HepG2 (cell line): ENCODE data around the gene QPCT. TPM values are rescaled to one million over a fixed set of nuclear protein-coding genes. Genes with fewer than 3 reads are reported as not detected.

Experiments used
- CBX1 ChIP-seq: IDR thresholded peaks from one replicate; pipeline ENCODE4 v1.6.1; 2016; ENCODE audit warnings: antibody characterized with exemption, low read depth
- CEBPZ ChIP-seq: IDR thresholded peaks from 2 replicates; pipeline ENCODE4 v1.6.1; 2012; ENCODE audit warnings: low read length, improper control_type of control experiment
- GABPB1 ChIP-seq: IDR thresholded peaks from 2 replicates; pipeline ENCODE4 v1.6.1; 2016; ENCODE audit warnings: mild to moderate bottlenecking, missing genetic modification reagents, moderate library complexity, missing compliant biosample characterization
- IRF2 ChIP-seq: IDR thresholded peaks from 2 replicates; pipeline ENCODE4 v1.6.1; 2018; ENCODE audit warnings: missing genetic modification reagents, missing compliant biosample characterization
- KDM6A ChIP-seq: IDR thresholded peaks from 2 replicates; pipeline ENCODE4 v1.6.1; 2016; ENCODE audit warnings: low read depth
- KIAA2018 ChIP-seq: sonication (generic); formaldehyde crosslinking; IDR thresholded peaks from 2 replicates; pipeline ENCODE4 v1.5.0; 2020; ENCODE audit warnings: mild to moderate bottlenecking, missing genetic modification reagents, borderline replicate concordance
- MAFF ChIP-seq: IDR thresholded peaks from 2 replicates; pipeline ENCODE4 v1.6.1; 2011; ENCODE audit warnings: low read depth, low read length, improper control_type of control experiment
- NFIC ChIP-seq: IDR thresholded peaks from 2 replicates; pipeline ENCODE4 v1.6.1; 2012; ENCODE audit warnings: mild to moderate bottlenecking, low read length, inconsistent platforms
- POLR2A ChIP-seq, 2 experiments: IDR thresholded peaks; 2 replicates each; pipeline ENCODE4 v1.6.1; 2011; ENCODE audit warnings: low read depth in 2 of 2, low read length in 2 of 2, mild to moderate bottlenecking in 1 of 2, moderate library complexity in 1 of 2; ENCODE audit not compliant: insufficient read depth in 1 of 2
- THRA ChIP-seq: sonication (generic); formaldehyde crosslinking; IDR thresholded peaks from 2 replicates; pipeline ENCODE4 v1.4.0; 2020; ENCODE audit warnings: missing genetic modification reagents, borderline replicate concordance
- TMF1 ChIP-seq: sonication (generic); formaldehyde crosslinking; IDR thresholded peaks from 2 replicates; pipeline ENCODE4 v1.8.1; 2022; ENCODE audit warnings: low read depth, missing genetic modification reagents
- ZBTB38 ChIP-seq: sonication (generic); formaldehyde crosslinking; IDR thresholded peaks from 2 replicates; pipeline ENCODE4 v1.5.1; 2020; ENCODE audit warnings: mild to moderate bottlenecking, missing genetic modification reagents
- ZNF333 ChIP-seq: sonication (generic); formaldehyde crosslinking; IDR thresholded peaks from 2 replicates; pipeline ENCODE4 v1.4.0; 2020; ENCODE audit warnings: mild to moderate bottlenecking, missing genetic modification reagents, borderline replicate concordance
- ZNF616 ChIP-seq: sonication (generic); formaldehyde crosslinking; IDR thresholded peaks from 2 replicates; pipeline ENCODE4 v1.5.0; 2020; ENCODE audit warnings: low read depth, mild to moderate bottlenecking, missing genetic modification reagents
- ZNF670 ChIP-seq: sonication (generic); formaldehyde crosslinking; IDR thresholded peaks from 2 replicates; pipeline ENCODE4 v1.8.0; 2022; ENCODE audit warnings: mild to moderate bottlenecking, missing genetic modification reagents, borderline replicate concordance
- ZNF878 ChIP-seq: sonication (generic); formaldehyde crosslinking; IDR thresholded peaks from 2 replicates; pipeline ENCODE4 v1.8.1; 2023; ENCODE audit warnings: mild to moderate bottlenecking, missing genetic modification reagents, moderate library complexity
- polyA plus RNA-seq, 8 experiments: library from polyadenylated mRNA; depleted of rRNA in 3 of 8; stranded (reverse) in 7 of 8; unstranded in 1 of 8; fragments of >200 nt; fragmentation: Illumina TruSeq in 4 of 8; extraction: Trizol in 4 of 8; gene quantifications; 2 replicates each; pipeline versions ENCODE4 v1.2.1 to v1.2.3, GENCODE V29; 2011 to 2016; ENCODE audit warnings: low read depth in 4 of 8, missing spikeins in 1 of 8, mixed read lengths in 1 of 8; ENCODE audit not compliant: insufficient read depth in 1 of 8
- total RNA-seq, 5 experiments: library from RNA; depleted of rRNA; stranded (reverse); fragments of >200 nt; fragmentation: Illumina TruSeq; extraction: Trizol; gene quantifications; 2 replicates each; pipeline ENCODE4 v1.2.3, GENCODE V29; 2016; ENCODE audit warnings: low read depth in 1 of 5

QPCT gene
- total and polyA plus RNA-seq, 2 of the 13 experiments (the other 11 are each of a cell fraction or from before 2014, with no cell fraction given) = 0.77 to 1.2 TPM

- TF ChIP-seq CEBPZ (no peak), CBX1 (no peak), ZBTB38 (no peak), ZNF333 (CRISPR knock-in tag) (0 out of 2 replicates have a peak, but pooled peaks have one; percentile 44), IRF2 (CRISPR knock-in tag) (0 out of 2 replicates have a peak, but pooled peaks have one; percentile 0), THRA (no peak), KIAA2018 (CRISPR knock-in tag) (no peak), NFIC (no peak), ZNF670 (no peak), ZNF616 (CRISPR knock-in tag) (peak; percentile 58; the same call in 1 of the 2 replicates), TMF1 (CRISPR knock-in tag) (no peak), ZNF878 (no peak), MAFF (no peak), KDM6A (CRISPR knock-in tag) (no peak), GABPB1 (peak; percentile 66; the same call in 1 of the 2 replicates), POLR2A (IDR thresholded peaks at IDR 0.05; ENCODE audit: insufficient read depth in 1 of 2, low read depth in 2 of 2, low read length in 2 of 2) (no peak)
These were observed 19.4 kb upstream of the QPCT start, which contains the start of gene PRKD3 (continued) for GRCh38 chr2:37324786-37325624.
